ENCODE measurements around the gene SP6. TPM values are rescaled to one million over a fixed set of nuclear protein-coding genes. Genes with fewer than 3 reads are reported as not detected.

The SP6 gene
- polyA plus RNA-seq, 4 donors: 1.6 to 3.0 (median 2.5) TPM

GRCh38 chr17:47857551-47858455 is 6.8 kb upstream of the SP6 start:
- DNase-seq (ENCODE audit: low read depth in 4 of 4, low spot score in 3 of 4): no peak

GRCh38 chr17:47856830-47857229 is 5.9 kb upstream of the SP6 start:
- DNase-seq (ENCODE audit: low read depth in 4 of 4, low spot score in 3 of 4): no peak

GRCh38 chr17:47855737-47856136 is 4.8 kb upstream of the SP6 start:
- no peak for DNase-seq (ENCODE audit: low read depth in 4 of 4, low spot score in 3 of 4)

- DNase-seq (ENCODE audit: low read depth in 4 of 4, low spot score in 3 of 4): no peak
Measured at GRCh38 chr17:47853616-47854015, 2.7 kb upstream of the SP6 start.

- DNase-seq (ENCODE audit: low read depth in 4 of 4, low spot score in 3 of 4): no peak
Measured at GRCh38 chr17:47852113-47852949, 1.4 kb upstream of the SP6 start.

- DNase-seq (ENCODE audit: low read depth in 4 of 4, low spot score in 3 of 4): no peak
Measured at GRCh38 chr17:47851764-47852112, 775 bp upstream of the SP6 start.

- DNase-seq (ENCODE audit: low read depth in 4 of 4, low spot score in 3 of 4): no peak
Measured at GRCh38 chr17:47850373-47850691, 631 bp downstream of the SP6 start.

- no peak for DNase-seq (ENCODE audit: low read depth in 4 of 4, low spot score in 3 of 4)
Measured at GRCh38 chr17:47848198-47848513, 2.8 kb downstream of the SP6 start.

GRCh38 chr17:47847341-47848197 is 3.4 kb downstream of the SP6 start:
- no peak for DNase-seq (ENCODE audit: low read depth in 4 of 4, low spot score in 3 of 4)

GRCh38 chr17:47846716-47847340 is 4.1 kb downstream of the SP6 start:
- no peak for DNase-seq (ENCODE audit: low read depth in 4 of 4, low spot score in 3 of 4)

GRCh38 chr17:47845716-47846075 is 5.3 kb downstream of the SP6 start:
- DNase-seq (ENCODE audit: low read depth in 4 of 4, low spot score in 3 of 4): no peak

GRCh38 chr17:47844814-47845715 is 5.9 kb downstream of the SP6 start:
- no peak for DNase-seq (ENCODE audit: low read depth in 4 of 4, low spot score in 3 of 4)

- no peak for DNase-seq (ENCODE audit: low read depth in 4 of 4, low spot score in 3 of 4)
Measured at GRCh38 chr17:47844227-47844626, 6.7 kb downstream of the SP6 start.

GRCh38 chr17:47843391-47843730 is 7.6 kb downstream of the SP6 start:
- no peak for DNase-seq (ENCODE audit: low read depth in 4 of 4, low spot score in 3 of 4)

GRCh38 chr17:47841488-47842291 is 9.3 kb downstream of the SP6 start:
- DNase-seq (ENCODE audit: low read depth in 4 of 4, low spot score in 3 of 4): no peak

- DNase-seq (ENCODE audit: low read depth in 4 of 4, low spot score in 3 of 4): peak; percentile 73 to 81 (median 76)
Measured at GRCh38 chr17:47840742-47841487, 10.0 kb downstream of the SP6 start, which contains the start of gene SCRN2. TSS of gene SCRN2 (minus strand) at chr17:47841273. CDS start at chr17:47840843, 430 bp downstream.

- no peak for DNase-seq (ENCODE audit: low read depth in 4 of 4, low spot score in 3 of 4)
Measured at GRCh38 chr17:47840001-47840741, 10.8 kb downstream of the SP6 start.

GRCh38 chr17:47839071-47839470 is 11.9 kb downstream of the SP6 start:
- no peak for DNase-seq (ENCODE audit: low read depth in 4 of 4, low spot score in 3 of 4)

Data from left renal pelvis (tissue), 4 donors.